CD4-positive, alpha-beta T cell treated with Interleukin-17A for 1 hour (primary cell): ENCODE data around the gene UGT2B28.
A peak's percentile ranks its signal among the peaks of the same experiment; 100 is the strongest.
"Not testable (repeated sequence)": the region's sequence is repeated elsewhere in the genome, so short reads cannot be mapped to it uniquely, and the experiment has no call there.

ENCODE experiments used
- DNase-seq: peaks from one replicate; pipeline ENCODE4 v3.0.0-alpha.2; 2020

Gene UGT2B28

DNA sequence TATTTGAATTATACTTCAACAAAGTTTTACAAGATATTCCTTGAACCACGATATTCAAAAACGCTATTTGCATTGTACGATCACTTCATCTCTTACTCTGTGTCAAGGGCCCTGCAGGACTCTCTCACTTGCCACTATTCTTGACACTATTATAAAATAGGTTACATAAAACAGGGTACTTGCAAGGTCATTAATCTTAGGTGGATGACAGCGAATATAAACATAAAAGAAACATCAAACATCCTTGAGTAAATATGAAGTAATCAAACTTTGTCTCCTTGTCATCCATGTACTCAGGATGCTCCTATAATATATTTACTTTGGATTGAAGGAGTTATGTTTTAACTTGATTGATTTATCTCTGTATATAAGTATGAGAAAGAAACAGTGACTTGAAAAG, at the start of gene UGT2B28:
TSS of gene UGT2B28 (plus strand) at position 395 of the 400 bp plus-strand sequence. CDS start 26 bp downstream, outside the sequence.
- not testable (repeated sequence) for DNase-seq

- no peak for DNase-seq
Measured at GRCh38 chr4:69239092-69239491, 41.2 kb upstream of the UGT2B28 start.

DNA sequence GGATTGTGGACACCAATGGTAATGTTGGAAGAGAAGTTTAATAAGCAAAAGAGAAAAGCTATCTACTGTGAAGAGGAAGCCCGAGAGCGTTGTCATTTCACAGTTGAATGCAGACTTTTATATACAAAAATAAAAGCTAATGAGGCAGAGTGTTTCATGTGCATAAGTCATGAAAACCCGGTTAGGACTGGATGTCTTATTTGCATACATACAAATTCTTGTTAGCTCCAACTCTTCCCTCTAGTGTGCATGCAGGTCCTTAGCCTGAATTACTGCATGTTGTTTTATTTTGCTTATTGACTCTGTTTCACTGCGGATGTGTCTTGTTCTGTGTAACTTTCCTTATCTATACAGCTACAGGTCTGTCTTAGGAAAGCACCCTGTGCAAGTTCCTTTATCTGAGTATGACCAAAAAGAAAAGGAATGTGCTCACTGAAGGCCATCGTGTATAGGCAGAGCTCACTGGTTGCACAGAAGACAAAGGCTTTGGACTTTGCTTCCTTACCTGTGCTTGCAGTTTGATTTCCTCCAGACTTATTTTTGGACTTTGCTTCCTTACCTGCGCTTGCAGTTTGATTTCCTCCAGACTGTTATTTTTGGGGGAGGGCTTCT, 40.6 kb upstream of the UGT2B28 start:
- DNase-seq: no peak

GRCh38 chr4:69240787-69241186, 39.5 kb upstream of the UGT2B28 start:
- DNase-seq: not testable (repeated sequence)

- DNase-seq: not testable (repeated sequence)
Measured at GRCh38 chr4:69241746-69242145, 38.5 kb upstream of the UGT2B28 start.

GRCh38 chr4:69242562-69243240, 37.6 kb upstream of the UGT2B28 start:
- DNase-seq: not testable (repeated sequence)

DNA sequence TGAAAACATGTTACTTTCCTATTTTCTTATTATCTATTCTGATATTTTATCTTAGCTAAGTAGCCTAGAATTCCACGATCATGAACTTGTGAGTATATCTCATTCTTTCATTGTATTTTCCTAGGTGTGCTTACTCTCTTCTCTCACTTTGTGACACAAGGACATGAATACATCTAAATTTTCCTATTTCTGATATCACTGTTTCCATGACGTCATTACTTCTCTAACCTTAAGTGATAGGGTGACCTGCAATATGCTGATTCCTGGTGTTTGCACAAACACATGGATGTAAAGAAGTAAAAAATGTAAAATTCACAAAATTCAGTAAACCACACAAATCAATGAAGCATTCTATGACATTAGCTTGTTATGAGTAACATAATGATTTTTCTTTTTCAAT, 29.4 kb upstream of the UGT2B28 start:
- DNase-seq: not testable (repeated sequence)

- DNase-seq: not testable (repeated sequence)
Measured at GRCh38 chr4:69253147-69253772, 27.0 kb upstream of the UGT2B28 start.

- DNase-seq: not testable (repeated sequence)
Measured at GRCh38 chr4:69268612-69269011, 11.7 kb upstream of the UGT2B28 start.

GRCh38 chr4:69296356-69296755, 16.1 kb downstream of the UGT2B28 start:
- DNase-seq: not testable (repeated sequence)

DNA sequence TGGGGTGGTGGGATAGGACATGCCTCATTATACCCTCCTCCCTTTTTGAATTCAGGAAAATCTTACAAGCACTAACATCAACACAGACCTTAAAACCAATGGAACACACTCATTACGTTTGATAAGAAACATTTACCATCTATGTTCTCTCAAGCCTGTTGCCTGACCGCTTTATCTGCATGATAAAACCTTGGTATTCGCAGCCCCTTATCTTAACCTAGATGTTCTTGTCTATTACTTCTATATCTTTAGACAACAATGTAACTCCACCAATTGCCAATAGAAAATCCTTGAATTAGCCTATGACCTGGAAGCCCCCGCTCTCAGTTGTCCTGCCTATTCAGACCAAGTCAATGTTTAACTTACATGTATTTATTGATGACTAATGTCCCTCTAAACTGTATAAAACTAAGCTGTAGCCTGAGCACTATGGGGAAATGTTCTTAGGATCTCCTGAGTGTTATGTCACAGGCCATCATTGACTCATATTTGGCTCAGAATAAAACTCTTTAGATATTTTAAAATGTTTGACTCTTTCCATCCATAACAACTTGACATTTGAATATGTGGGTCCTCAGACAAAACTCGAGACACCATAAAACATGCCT, 28.3 kb downstream of the UGT2B28 start:
- not testable (repeated sequence) for DNase-seq

DNA sequence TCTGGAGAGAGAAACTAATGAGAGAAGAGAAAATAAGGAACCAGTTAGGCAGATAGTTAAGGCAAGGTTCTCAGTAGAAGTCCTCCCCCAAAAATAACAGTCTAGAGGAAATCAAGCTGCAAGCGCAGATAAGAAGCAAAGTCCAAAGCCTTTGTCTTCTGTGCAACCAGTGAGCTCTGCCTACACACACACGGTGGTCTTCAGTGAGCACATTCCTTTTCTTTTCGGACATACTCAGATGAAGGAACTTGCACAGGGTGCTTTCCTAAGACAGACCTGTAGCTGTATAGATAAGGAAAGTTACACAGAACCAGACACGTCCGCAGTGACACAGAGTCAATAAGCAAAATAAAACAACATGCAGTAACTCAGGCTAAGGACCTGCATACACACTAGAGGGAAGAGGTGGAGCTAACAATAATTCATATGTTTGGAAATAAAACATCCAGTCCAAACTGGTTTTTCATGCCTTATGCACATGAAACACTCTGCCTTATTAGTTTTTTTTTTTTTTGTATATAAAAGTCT, 29.3 kb downstream of the UGT2B28 start:
- DNase-seq: not testable (repeated sequence)

GRCh38 chr4:69310262-69310661, 30.0 kb downstream of the UGT2B28 start:
- not testable (repeated sequence) for DNase-seq

GRCh38 chr4:69317669-69318298, 37.5 kb downstream of the UGT2B28 start:
- peak; percentile 4 for DNase-seq

- no peak for DNase-seq
Measured at GRCh38 chr4:69321153-69321729, 41.0 kb downstream of the UGT2B28 start.

DNA sequence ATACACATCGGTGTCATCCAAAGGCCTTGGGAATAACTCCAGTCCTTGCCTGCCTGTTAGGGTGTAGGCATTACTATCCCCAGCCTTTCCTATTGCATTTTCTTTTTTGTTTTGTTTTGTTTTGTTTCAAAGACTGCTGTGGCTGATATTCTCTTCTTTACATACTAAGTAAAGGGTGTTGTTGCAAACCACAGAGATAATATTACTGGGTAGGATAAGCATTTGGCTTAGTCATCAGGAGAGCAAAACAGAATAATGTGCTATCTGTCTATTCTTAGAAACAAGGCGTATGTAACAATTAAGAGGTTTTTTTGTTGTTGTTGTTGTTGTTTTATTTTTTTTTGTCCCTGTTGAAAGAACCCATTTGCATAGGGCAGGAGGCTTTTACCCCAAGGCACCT, 41.8 kb downstream of the UGT2B28 start:
- DNase-seq: no peak

- no peak for DNase-seq
Measured at GRCh38 chr4:69323284-69323683, 43.0 kb downstream of the UGT2B28 start.

- no peak for DNase-seq
Measured at GRCh38 chr4:69330345-69331047, 50.2 kb downstream of the UGT2B28 start.

- DNase-seq: not testable (repeated sequence)
Measured at GRCh38 chr4:69331304-69331703, 51.0 kb downstream of the UGT2B28 start.

GRCh38 chr4:69335485-69335884, 55.2 kb downstream of the UGT2B28 start:
- DNase-seq: not testable (repeated sequence)

- DNase-seq: not testable (repeated sequence)
Measured at GRCh38 chr4:69343114-69343513, 62.8 kb downstream of the UGT2B28 start.
